Neural progenitor cell (in vitro differentiated cells): ENCODE data around the gene SLC7A10. TPM values are rescaled to one million over a fixed set of nuclear protein-coding genes. Genes with fewer than 3 reads are reported as not detected.
"Not testable (repeated sequence)": the region's sequence is repeated elsewhere in the genome, so short reads cannot be mapped to it uniquely, and the experiment has no call there.

Experiments used
- DNase-seq: peaks from one replicate; pipeline ENCODE4 v3.0.0-alpha.2; 2016; ENCODE audit warnings: low spot score
- H2AFZ ChIP-seq: fragments of 200-600 bp; sonication (generic); replicated peaks from 2 replicates; pipeline ENCODE4 v1.6.1; 2016; ENCODE audit warnings: antibody characterized with exemption
- H3F3A ChIP-seq: fragments of 200-600 bp; sonication (generic); 2 replicates; pipeline ENCODE4 v1.6.1; 2016; ENCODE audit warnings: antibody characterized with exemption, low read depth
- H3K27ac ChIP-seq: fragments of 200-600 bp; sonication (generic); 2 replicates; pipeline ENCODE4 v1.5.1; 2016; ENCODE audit warnings: mild to moderate bottlenecking
- H3K27me3 ChIP-seq: fragments of 200-600 bp; sonication (generic); 2 replicates; pipeline ENCODE4 v1.6.1; 2016; ENCODE audit warnings: mild to moderate bottlenecking, moderate library complexity
- H3K36me3 ChIP-seq: fragments of 200-600 bp; sonication (generic); 2 replicates; pipeline ENCODE4 v1.5.1; 2016
- H3K4me1 ChIP-seq: fragments of 200-600 bp; sonication (generic); 2 replicates; pipeline ENCODE4 v1.6.1; 2016; ENCODE audit warnings: mixed run types
- H3K4me2 ChIP-seq: fragments of 200-600 bp; sonication (generic); 2 replicates; pipeline ENCODE4 v1.6.1; 2016
- H3K4me3 ChIP-seq: fragments of 200-600 bp; sonication (generic); 2 replicates; pipeline ENCODE4 v1.5.1; 2016
- H3K79me2 ChIP-seq: fragments of 200-600 bp; sonication (generic); 2 replicates; pipeline ENCODE4 v1.6.1; 2016; ENCODE audit warnings: low read depth
- H3K9ac ChIP-seq: fragments of 200-600 bp; sonication (generic); 2 replicates; pipeline ENCODE4 v1.6.1; 2016
- H3K9me3 ChIP-seq: fragments of 200-600 bp; sonication (generic); 2 replicates; pipeline ENCODE4 v1.5.1; 2016; ENCODE audit warnings: low read depth
- H4K20me1 ChIP-seq: fragments of 200-600 bp; sonication (generic); 2 replicates; pipeline ENCODE4 v1.6.1; 2016; ENCODE audit warnings: low read depth
- H3K27ac Mint-ChIP-seq: 3 replicates; pipeline ENCODE4 v1.8.0; 2021; ENCODE audit warnings: mixed read lengths
- H3K27me3 Mint-ChIP-seq: 2 replicates; pipeline ENCODE4 v1.8.0; 2022; ENCODE audit warnings: low read depth, mild to moderate bottlenecking, inconsistent platforms, moderate library complexity, mixed read lengths; ENCODE audit not compliant: insufficient read depth
- H3K36me3 Mint-ChIP-seq: 3 replicates; pipeline ENCODE4 v1.8.0; 2021; ENCODE audit warnings: mixed read lengths
- H3K4me1 Mint-ChIP-seq: 3 replicates; pipeline ENCODE4 v1.8.0; 2021; ENCODE audit warnings: mixed read lengths
- H3K4me3 Mint-ChIP-seq: 3 replicates; pipeline ENCODE4 v1.8.0; 2021; ENCODE audit warnings: mild to moderate bottlenecking, moderate library complexity, mixed read lengths
- H3K9me3 Mint-ChIP-seq: 3 replicates; pipeline ENCODE4 v1.8.0; 2020; ENCODE audit warnings: mixed read lengths
- CTCF ChIP-seq: fragments of 200-600 bp; sonication (generic); IDR thresholded peaks from 2 replicates; pipeline ENCODE4 v1.5.1; 2017; ENCODE audit warnings: antibody characterized with exemption, mild to moderate bottlenecking
- EZH2 ChIP-seq: fragments of 200-600 bp; sonication (generic); IDR thresholded peaks from 2 replicates; pipeline ENCODE4 v1.6.1; 2017; ENCODE audit warnings: antibody characterized with exemption, mild to moderate bottlenecking, moderate library complexity
- EZH2phosphoT487 ChIP-seq: fragments of 200-600 bp; sonication (generic); IDR thresholded peaks from 2 replicates; pipeline ENCODE4 v1.6.1; 2017; ENCODE audit warnings: antibody characterized with exemption
- total RNA-seq: library from RNA; depleted of rRNA; stranded (reverse); fragments of >200 nt; gene quantifications from 2 replicates; pipeline ENCODE4 v1.2.3, GENCODE V29; 2015; ENCODE audit warnings: low replicate concordance

The SLC7A10 gene
- total RNA-seq, 1 donor from 2014 or later = 0.79 TPM

GRCh38 chr19:33167438-33167837 lies 58.2 kb downstream of the SLC7A10 start:
- no peaks in the 10 kb centered on the region for H3F3A ChIP-seq
- no peaks in the 10 kb centered on the region for H3K9me3 ChIP-seq
- no peak for TF ChIP-seq EZH2
- TF ChIP-seq EZH2phosphoT487 = no peak
- no peak overlapping the region for H3K9ac ChIP-seq
- peaks cover 2% of the 10 kb centered on the region for H3K4me1 Mint-ChIP-seq
- H3K9me3 Mint-ChIP-seq = peaks cover 24% of the 10 kb centered on the region
- H3K27me3 Mint-ChIP-seq = peaks cover 2% of the 10 kb centered on the region
- H2AFZ ChIP-seq = no peak overlapping the region
- H3K27me3 ChIP-seq = no peaks in the 10 kb centered on the region
- H3K4me3 Mint-ChIP-seq = no peak overlapping the region
- no peak for DNase-seq
- H3K79me2 ChIP-seq = no peaks in the 10 kb centered on the region
- H4K20me1 ChIP-seq = no peaks in the 10 kb centered on the region
- H3K4me1 ChIP-seq = no peaks in the 10 kb centered on the region
- no peaks in the 10 kb centered on the region for H3K36me3 ChIP-seq
- H3K4me2 ChIP-seq = no peak overlapping the region
- H3K36me3 Mint-ChIP-seq = peaks cover 2% of the 10 kb centered on the region
- H3K27ac Mint-ChIP-seq = no peak overlapping the region
- no peak overlapping the region for H3K27ac ChIP-seq
- no peak overlapping the region for H3K4me3 ChIP-seq

DNA sequence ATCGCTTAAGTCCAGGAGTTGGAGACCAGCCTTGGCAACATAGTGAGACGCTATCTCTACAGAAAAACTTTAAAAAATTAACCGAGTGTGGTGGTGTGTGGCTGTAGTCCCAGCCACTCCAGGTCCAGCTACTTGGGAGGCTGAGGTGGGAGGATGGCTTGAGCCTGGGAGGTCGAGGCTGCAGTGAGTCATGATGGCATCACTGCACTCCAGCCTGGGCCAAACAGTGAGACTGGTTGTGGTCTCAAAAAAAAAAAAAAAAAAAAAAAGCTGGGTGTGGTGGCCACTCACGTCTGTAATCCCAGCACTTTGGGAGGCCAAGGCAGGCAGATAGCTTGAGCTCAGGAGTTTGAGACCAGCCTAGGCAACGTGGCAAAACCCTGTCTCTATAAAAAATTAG lies 59.6 kb downstream of the SLC7A10 start:
- not testable (repeated sequence) for H3K27ac ChIP-seq, H3K9me3 ChIP-seq, H3K4me3 ChIP-seq, H3K4me2 ChIP-seq, H3K4me1 ChIP-seq, H3K27me3 ChIP-seq, H3K27ac Mint-ChIP-seq, H3K4me3 Mint-ChIP-seq, DNase-seq, H3K9ac ChIP-seq, H3K36me3 ChIP-seq, H3K79me2 ChIP-seq, H4K20me1 ChIP-seq, H2AFZ ChIP-seq, H3K36me3 Mint-ChIP-seq, H3K4me1 Mint-ChIP-seq, H3F3A ChIP-seq, H3K27me3 Mint-ChIP-seq
- peaks cover 24% of the 10 kb centered on the region for H3K9me3 Mint-ChIP-seq

GRCh38 chr19:33163481-33163880 lies 62.2 kb downstream of the SLC7A10 start:
- Histone ChIP-seq H3K9ac (no peak overlapping the region), H3F3A (no peaks in the 10 kb centered on the region), H2AFZ (no peak overlapping the region), H3K9me3 (no peaks in the 10 kb centered on the region), H3K27ac (no peak overlapping the region), H4K20me1 (no peaks in the 10 kb centered on the region), H3K27me3 (no peaks in the 10 kb centered on the region), H3K4me3 (no peak overlapping the region), H3K36me3 (no peaks in the 10 kb centered on the region), H3K79me2 (no peaks in the 10 kb centered on the region), H3K4me1 (no peaks in the 10 kb centered on the region), H3K4me2 (no peak overlapping the region)
- TF ChIP-seq EZH2phosphoT487 (no peak), CTCF (no peak), EZH2 (no peak)
- Mint-ChIP-seq H3K27me3 (peaks cover 4% of the 10 kb centered on the region), H3K27ac (no peak overlapping the region), H3K36me3 (peaks cover 2% of the 10 kb centered on the region), H3K9me3 (peaks cover 16% of the 10 kb centered on the region), H3K4me1 (no peaks in the 10 kb centered on the region), H3K4me3 (no peak overlapping the region)
- DNase-seq = no peak

GRCh38 chr19:33161201-33161600 lies 64.4 kb downstream of the SLC7A10 start:
- Histone ChIP-seq H3K9ac (no peak overlapping the region), H3K27ac (no peak overlapping the region), H2AFZ (no peak overlapping the region), H3K9me3 (no peaks in the 10 kb centered on the region), H3K4me3 (no peak overlapping the region), H4K20me1 (no peaks in the 10 kb centered on the region), H3K79me2 (no peaks in the 10 kb centered on the region), H3K27me3 (no peaks in the 10 kb centered on the region), H3K36me3 (no peaks in the 10 kb centered on the region), H3K4me1 (no peaks in the 10 kb centered on the region), H3K4me2 (no peak overlapping the region), H3F3A (no peaks in the 10 kb centered on the region)
- Mint-ChIP-seq H3K4me1 (no peaks in the 10 kb centered on the region), H3K4me3 (no peak overlapping the region), H3K9me3 (peaks cover 3% of the 10 kb centered on the region), H3K27ac (no peak overlapping the region), H3K27me3 (peaks cover 5% of the 10 kb centered on the region), H3K36me3 (peaks cover 2% of the 10 kb centered on the region)
- DNase-seq = no peak
- TF ChIP-seq CTCF (no peak), EZH2 (no peak), EZH2phosphoT487 (no peak)
